Measurements from ENCODE around the gene PNPLA7.

DNA sequence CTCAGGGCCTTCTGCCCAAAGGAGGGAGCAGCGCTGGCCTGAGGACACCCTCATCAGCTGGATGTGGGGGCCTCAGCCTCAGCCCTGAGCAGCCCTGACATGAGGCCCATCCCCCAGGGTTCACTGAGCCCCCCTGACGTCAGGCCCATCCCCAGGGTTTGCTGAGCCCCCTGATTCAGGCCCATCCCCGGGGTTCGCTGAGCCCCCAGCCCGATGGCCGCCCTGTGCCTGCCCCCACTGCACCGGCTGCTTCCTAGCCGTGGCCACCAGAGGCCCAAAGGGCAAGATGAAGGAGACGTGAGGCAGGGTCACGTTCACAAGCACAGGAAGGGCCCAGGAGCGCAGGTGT lies 71.6 kb downstream of the PNPLA7 start:
- TF ChIP-seq, protein P1, sequence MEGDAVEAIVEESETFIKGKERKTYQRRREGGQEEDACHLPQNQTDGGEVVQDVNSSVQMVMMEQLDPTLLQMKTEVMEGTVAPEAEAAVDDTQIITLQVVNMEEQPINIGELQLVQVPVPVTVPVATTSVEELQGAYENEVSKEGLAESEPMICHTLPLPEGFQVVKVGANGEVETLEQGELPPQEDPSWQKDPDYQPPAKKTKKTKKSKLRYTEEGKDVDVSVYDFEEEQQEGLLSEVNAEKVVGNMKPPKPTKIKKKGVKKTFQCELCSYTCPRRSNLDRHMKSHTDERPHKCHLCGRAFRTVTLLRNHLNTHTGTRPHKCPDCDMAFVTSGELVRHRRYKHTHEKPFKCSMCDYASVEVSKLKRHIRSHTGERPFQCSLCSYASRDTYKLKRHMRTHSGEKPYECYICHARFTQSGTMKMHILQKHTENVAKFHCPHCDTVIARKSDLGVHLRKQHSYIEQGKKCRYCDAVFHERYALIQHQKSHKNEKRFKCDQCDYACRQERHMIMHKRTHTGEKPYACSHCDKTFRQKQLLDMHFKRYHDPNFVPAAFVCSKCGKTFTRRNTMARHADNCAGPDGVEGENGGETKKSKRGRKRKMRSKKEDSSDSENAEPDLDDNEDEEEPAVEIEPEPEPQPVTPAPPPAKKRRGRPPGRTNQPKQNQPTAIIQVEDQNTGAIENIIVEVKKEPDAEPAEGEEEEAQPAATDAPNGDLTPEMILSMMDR (IDR thresholded peaks at IDR 0.05), result no peak
- no peak for TF ChIP-seq POLR2AphosphoS5 (IDR thresholded peaks at IDR 0.05; ENCODE audit: low read depth, low read length)
- TF ChIP-seq MEF2A (IDR thresholded peaks at IDR 0.05; ENCODE audit: borderline replicate concordance, low read depth), result no peak

All from SK-N-SH (cell line).